Right atrium auricular region (tissue), 2 donors: ENCODE results near the gene ADCYAP1. TPM values are rescaled to one million over a fixed set of nuclear protein-coding genes. Genes with fewer than 3 reads are reported as not detected.
"Not testable (repeated sequence)": the region's sequence is repeated elsewhere in the genome, so short reads cannot be mapped to it uniquely, and the experiment has no call there.

Experiments
- DNase-seq: peaks from one replicate; pipeline ENCODE4 v3.0.0-alpha.2; 2019; ENCODE audit warnings: low spot score
- H3K27ac ChIP-seq, 2 donors: fragments of 200-600 bp; sonication (generic); 1 replicate in 1 of 2; 2 replicates in 1 of 2; pipeline ENCODE4 v1.5.1; 2016 to 2019
- H3K27me3 ChIP-seq, 2 donors: fragments of 200-600 bp; sonication (generic); one replicate each; pipeline versions ENCODE4 v1.5.1 to v1.6.0; 2017 to 2019
- H3K36me3 ChIP-seq: fragments of 200-600 bp; sonication (generic); one replicate; pipeline ENCODE4 v1.5.1; 2016
- H3K4me1 ChIP-seq, 2 donors: fragments of 200-600 bp; sonication (generic); one replicate each; pipeline versions ENCODE4 v1.5.1 to v1.6.0; 2017 to 2019
- H3K4me3 ChIP-seq, 2 donors: fragments of 200-600 bp; sonication (generic); 1 replicate in 1 of 2; 2 replicates in 1 of 2; pipeline ENCODE4 v1.5.1; 2017 to 2019; ENCODE audit warnings: mild to moderate bottlenecking in 1 of 2, moderate library complexity in 1 of 2
- H3K9me3 ChIP-seq, 2 donors: fragments of 200-600 bp; sonication (generic); one replicate each; pipeline ENCODE4 v1.5.1; 2019
- total RNA-seq, 2 donors: library from RNA; depleted of rRNA; stranded (reverse); fragments of >200 nt; gene quantifications; one replicate each; pipeline ENCODE4 v1.1.0, GENCODE V29; 2016
- TF ChIP-seq, protein P1 (sequence below), 2 donors: fragments of 200-600 bp; sonication (generic); IDR thresholded peaks; one replicate each; pipeline ENCODE4 v1.5.1; 2019; ENCODE audit warnings: antibody characterized with exemption in 2 of 2

ADCYAP1 gene
- 1 to 10 TPM in 1 of 2 donors, under 1 TPM in 1; 0.41 to 2.6 TPM for total RNA-seq

DNA sequence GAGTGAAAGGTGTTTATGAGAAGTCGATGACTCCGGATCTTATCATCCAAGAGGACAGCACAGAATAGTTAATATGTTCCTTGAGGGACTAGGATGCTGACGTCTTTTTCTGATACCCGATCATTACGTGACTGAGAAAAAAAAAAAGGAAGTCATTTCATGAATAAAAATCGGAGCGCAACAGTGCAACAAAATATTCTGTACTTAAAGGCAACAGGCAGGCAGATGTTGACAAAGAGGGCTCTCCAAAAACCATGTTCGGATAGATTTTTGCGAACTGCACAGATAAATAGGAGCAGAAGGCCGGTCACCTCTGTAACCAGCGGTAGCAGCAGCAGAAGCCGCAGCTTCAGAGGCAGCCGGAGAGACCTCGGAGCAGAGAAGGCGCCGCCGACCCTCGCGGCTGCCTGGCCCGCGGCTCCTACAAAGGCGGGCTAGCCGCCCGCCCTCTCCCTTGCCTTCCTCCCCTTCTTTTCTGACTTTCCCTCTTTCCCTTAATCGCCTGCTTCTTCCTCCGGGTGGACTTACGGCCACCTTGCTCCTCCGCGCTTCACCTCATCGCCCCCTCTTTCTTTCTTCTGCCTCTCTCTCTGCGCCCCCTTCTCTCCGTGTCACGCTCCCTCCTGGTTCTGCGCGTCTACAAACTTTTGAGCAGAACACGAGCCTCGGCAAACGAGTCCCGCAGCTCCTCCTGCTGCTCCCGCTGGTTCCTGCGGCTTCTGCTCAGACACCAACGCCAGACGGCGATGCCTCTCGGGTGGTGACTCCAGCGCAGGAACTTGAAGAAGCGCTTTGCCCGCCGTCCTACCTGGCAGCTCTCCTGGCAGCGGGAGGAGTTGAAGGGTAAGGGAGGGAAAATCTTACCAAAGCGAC, at the start of gene ADCYAP1:
Gene ADCYAP1 (plus strand): TSS at position 654 of the 873 bp plus-strand sequence. CDS start 516 bp downstream, outside the sequence.
- H3K27ac ChIP-seq = no peak within 1 kb of the TSS
- H3K9me3 ChIP-seq = no peaks in the 10 kb centered on the region
- no peaks in the 10 kb centered on the region for H3K36me3 ChIP-seq
- H3K4me1 ChIP-seq = peaks cover 0 to 51% of the 10 kb centered on the region in 2 donors
- TF ChIP-seq, protein P1, sequence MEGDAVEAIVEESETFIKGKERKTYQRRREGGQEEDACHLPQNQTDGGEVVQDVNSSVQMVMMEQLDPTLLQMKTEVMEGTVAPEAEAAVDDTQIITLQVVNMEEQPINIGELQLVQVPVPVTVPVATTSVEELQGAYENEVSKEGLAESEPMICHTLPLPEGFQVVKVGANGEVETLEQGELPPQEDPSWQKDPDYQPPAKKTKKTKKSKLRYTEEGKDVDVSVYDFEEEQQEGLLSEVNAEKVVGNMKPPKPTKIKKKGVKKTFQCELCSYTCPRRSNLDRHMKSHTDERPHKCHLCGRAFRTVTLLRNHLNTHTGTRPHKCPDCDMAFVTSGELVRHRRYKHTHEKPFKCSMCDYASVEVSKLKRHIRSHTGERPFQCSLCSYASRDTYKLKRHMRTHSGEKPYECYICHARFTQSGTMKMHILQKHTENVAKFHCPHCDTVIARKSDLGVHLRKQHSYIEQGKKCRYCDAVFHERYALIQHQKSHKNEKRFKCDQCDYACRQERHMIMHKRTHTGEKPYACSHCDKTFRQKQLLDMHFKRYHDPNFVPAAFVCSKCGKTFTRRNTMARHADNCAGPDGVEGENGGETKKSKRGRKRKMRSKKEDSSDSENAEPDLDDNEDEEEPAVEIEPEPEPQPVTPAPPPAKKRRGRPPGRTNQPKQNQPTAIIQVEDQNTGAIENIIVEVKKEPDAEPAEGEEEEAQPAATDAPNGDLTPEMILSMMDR (IDR thresholded peaks at IDR 0.05) = no peak
- no peak within 1 kb of the TSS for H3K4me3 ChIP-seq
- H3K27me3 ChIP-seq = peaks cover 25 to 44% of the 10 kb centered on the region in 2 donors
- no peak for DNase-seq

DNA sequence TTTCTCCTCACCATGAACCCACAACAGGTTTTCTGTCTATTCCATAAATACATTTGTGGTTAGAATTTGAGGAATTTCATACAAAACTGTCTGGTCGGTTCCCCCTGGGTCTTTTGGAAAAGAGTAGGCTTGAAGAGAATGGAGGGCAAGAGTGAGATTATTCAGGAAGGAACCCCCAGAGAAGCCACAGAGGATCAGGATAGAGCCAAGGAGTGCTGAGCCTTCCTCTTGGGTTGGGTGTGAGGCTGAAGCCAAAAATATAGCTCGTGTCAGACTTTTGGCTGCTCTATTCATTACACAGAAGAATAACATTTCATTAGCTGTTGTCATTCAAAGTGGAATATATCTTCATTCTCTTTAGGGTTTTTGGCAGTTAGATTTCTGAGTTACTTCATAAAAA, 46.7 kb upstream of the ADCYAP1 start:
- H3K27me3 ChIP-seq = no peaks in the 10 kb centered on the region
- H3K36me3 ChIP-seq = no peaks in the 10 kb centered on the region
- H3K4me3 ChIP-seq = no peak overlapping the region
- no peaks in the 10 kb centered on the region for H3K4me1 ChIP-seq
- no peak for DNase-seq
- H3K27ac ChIP-seq = no peak overlapping the region
- H3K9me3 ChIP-seq = no peaks in the 10 kb centered on the region
- TF ChIP-seq, protein P1 (IDR thresholded peaks at IDR 0.05) = no peak

DNA sequence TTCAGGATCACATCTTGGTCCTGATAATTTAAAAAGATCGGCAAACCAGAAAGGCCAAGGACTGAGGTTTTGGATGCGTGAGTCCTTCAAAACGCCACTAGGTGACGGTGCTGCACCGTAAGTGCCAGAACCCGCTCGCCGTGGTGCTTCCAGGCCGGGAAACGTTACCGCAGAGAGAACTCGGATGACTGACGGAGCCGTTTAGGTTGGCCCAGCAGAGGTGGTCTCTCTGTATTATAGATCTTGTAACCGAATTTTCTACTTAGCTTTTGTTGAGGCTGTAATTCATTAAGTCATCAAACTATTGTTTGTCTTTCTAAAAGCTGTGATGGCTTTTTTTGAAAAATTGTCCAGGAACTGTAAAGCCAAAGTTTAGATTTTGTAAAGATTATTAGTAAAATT, 39.8 kb upstream of the ADCYAP1 start:
- TF ChIP-seq, protein P1 (IDR thresholded peaks at IDR 0.05) = peak; percentile 78 to 98
- Histone ChIP-seq H3K4me3 (no peak overlapping the region), H3K4me1 (no peaks in the 10 kb centered on the region), H3K27ac (no peak overlapping the region), H3K9me3 (no peaks in the 10 kb centered on the region), H3K36me3 (no peaks in the 10 kb centered on the region), H3K27me3 (no peaks in the 10 kb centered on the region)
- peak; percentile 73 for DNase-seq

DNA sequence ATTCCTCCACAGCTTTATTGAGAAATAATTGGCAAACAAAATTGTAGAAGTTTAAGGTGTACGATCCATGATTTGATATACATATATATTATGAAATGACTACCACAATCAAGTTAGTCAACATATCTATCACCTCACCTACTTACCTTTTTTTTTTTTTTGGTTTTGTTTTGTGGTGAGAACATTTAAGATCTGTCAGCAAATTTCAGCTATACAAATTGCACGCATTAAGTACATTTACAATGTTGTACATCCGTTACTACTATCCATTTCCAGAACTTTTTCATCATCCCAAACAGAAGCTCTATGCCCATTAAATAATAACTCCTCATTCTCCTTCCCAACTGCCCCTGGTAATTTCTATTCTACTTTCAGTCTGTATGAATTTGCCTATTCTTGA, 37.4 kb upstream of the ADCYAP1 start:
- DNase-seq = no peak
- H3K4me3 ChIP-seq = no peak overlapping the region
- no peak overlapping the region for H3K27ac ChIP-seq
- H3K36me3 ChIP-seq = no peaks in the 10 kb centered on the region
- no peaks in the 10 kb centered on the region for H3K4me1 ChIP-seq
- H3K27me3 ChIP-seq = no peaks in the 10 kb centered on the region
- H3K9me3 ChIP-seq = no peaks in the 10 kb centered on the region
- TF ChIP-seq, protein P1 (IDR thresholded peaks at IDR 0.05) = no peak

DNA sequence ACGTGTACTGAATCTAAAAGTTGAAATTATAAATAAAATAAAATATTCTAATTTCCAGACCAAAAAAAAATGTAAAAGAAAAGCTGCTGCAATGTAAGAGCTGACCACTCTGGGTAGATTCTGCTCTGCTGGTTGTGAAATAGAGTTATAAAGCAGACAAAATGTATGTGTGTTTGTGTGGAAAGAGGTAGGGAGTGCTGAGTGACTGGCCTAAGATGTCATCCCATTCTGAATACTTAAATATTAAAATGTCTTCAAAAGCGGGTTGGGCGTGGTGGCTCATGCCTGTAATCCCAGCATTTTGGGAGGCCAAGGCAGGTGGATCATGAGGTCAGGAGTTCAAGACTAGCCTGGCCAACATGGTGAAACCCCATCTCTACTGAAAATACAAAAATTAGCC, 31.2 kb upstream of the ADCYAP1 start:
- DNase-seq, H3K4me3 ChIP-seq, H3K9me3 ChIP-seq, H3K27ac ChIP-seq, H3K4me1 ChIP-seq, H3K36me3 ChIP-seq, H3K27me3 ChIP-seq: not testable (repeated sequence)

DNA sequence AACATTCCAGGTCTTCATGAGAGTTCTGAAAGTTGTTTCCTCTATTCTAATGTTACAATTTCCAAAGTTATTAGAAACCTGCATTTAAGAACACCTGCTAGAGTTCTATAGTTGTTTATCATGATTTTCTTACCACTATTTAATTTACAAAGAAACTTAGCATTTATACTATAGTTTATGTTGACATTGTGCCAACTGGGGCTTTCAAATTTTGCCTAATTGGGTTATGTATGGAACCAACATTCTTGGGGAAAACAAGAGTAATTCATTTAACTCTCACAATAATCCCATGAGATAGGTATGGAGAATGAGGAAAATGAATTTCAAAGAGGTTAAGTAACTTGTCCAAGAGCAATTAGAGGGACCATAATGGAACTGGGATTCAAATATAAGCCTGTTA, 28.8 kb upstream of the ADCYAP1 start:
- H3K4me1 ChIP-seq = no peaks in the 10 kb centered on the region
- no peak overlapping the region for H3K4me3 ChIP-seq
- TF ChIP-seq, protein P1 (IDR thresholded peaks at IDR 0.05) = no peak
- no peaks in the 10 kb centered on the region for H3K36me3 ChIP-seq
- H3K27ac ChIP-seq = no peak overlapping the region
- no peak for DNase-seq
- H3K9me3 ChIP-seq = peaks cover 0 to 3% of the 10 kb centered on the region in 2 donors
- H3K27me3 ChIP-seq = no peaks in the 10 kb centered on the region
